Muscle of back (tissue), 11 donors: Measurements from ENCODE around the gene IQCF6. TPM values are rescaled to one million over a fixed set of nuclear protein-coding genes. Genes with fewer than 3 reads are reported as not detected.
"Not testable (repeated sequence)": the region's sequence is repeated elsewhere in the genome, so short reads cannot be mapped to it uniquely, and the experiment has no call there.

Experiments
- DNase-seq, 3 donors: peaks; one replicate each; pipeline versions ENCODE4 v3.0.0 to v3.0.0-alpha.2; 2013
- polyA plus RNA-seq, 10 donors: library from polyadenylated mRNA; unstranded; fragments of 120-200 nt; gene quantifications; one replicate each; pipeline ENCODE4 v1.2.1, GENCODE V29; 2013; ENCODE audit not compliant: insufficient read length in 10 of 10

Gene IQCF6
- polyA plus RNA-seq, 10 donors = not detected

DNA sequence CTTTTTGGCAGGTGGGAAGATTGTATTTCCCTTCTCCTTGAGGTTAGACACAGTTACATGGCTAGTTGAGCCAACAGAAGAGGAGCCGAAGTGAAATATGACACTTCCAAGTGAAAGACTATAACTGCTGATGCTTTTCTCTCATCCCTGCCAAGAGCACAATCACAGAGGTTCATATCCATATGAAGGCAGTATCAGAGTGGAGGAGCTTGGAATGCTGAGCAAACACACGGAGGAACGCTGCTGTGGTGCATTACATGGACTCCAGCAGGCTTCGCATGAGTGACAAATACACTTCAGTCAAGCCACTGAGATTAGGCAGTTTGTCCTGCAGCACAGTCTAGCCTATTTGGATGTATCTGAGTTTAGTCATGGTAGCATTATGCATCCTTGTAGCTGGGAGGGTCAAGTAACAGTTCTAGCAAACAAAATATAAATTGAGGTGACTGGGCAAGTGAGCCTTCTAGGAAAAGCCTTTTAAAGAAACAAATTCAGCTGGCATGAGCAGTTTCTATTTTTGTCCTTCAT is 5.4 kb downstream of the IQCF6 start:
- no peak for DNase-seq

DNA sequence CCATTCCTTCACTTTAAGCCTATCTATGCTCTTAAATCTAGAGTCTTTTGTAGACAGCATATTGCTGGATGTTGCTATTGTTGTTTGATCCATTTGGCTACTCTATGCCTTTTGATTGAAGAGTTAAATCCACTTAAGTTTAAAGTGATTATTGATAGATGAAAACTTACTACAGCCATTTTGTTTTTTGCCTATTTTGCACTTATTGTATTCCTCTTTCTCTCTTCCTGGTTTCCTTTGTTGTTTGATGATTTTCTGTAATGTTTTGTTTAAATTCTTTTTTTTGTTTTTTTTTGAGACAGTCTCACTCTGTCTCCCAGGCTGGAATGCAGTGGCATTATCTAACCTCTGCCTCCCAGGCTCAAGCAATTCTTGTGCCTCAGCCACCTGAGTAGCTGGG is 19.8 kb downstream of the IQCF6 start:
- DNase-seq = no peak

DNA sequence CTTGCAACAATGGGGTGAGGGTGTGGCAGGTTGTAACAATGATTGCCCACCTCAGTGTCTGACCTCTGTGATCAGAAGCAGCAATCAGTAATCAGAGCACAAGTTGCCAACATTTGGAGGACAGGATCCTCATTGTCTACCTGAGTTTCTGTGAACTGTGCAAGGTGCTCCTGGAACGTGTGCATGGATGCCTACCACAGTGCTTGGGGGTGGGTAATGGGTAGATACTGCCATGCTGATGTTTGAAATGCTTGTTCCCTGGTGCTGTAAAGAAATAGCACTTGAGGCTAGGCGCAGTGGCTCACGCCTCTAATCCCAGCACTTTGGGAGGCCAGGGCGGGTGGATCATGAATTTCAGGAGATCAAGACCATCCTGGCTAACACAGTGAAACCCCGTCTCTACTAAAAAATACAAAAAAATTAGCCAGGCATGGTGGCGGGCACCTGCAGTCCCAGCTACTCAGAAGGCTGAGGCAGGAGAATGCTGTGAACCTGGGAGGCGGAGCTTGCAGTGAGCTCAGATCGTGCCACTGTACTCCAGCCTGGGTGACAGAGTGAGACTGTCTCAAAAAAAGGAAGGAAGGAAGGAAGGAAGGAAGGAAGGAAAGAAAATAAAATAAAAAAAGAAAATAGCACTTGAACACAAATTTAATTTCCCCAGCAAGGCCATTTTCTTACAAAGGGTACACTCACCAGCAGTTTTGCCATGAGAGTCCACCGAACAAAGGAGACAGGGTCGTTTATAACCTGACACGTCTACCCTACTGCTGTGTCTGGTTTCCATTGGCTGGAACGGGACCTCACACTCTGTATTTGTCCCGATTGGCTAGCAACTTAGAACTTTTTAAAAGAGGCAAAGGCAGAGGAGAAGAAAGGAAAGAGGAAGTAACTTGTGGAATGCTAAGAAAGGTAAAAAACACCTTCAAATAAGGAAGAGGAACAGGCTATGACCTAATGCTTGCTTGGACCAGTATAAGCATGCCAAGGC is 25.0 kb downstream of the IQCF6 start:
- DNase-seq = not testable (repeated sequence)

DNA sequence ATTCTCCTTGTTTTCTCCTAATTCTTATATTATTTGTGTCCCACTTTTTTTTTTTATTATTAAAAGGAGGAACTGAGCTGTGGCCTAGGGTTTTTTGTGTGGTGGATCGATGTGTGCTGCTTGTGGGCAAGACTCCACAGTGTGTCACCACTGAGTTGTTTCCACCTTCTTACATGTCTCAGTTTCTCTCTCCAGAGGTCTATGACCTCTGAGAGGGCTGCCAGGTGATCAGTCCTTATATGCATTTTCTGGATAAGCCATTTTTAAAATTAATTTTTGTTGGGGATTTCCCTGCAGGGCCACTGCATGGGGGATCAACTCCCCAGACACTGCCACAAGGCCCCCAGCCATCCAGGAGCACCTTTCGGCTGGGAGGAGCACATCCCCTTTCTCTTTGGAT is 27.8 kb downstream of the IQCF6 start:
- no peak for DNase-seq

DNA sequence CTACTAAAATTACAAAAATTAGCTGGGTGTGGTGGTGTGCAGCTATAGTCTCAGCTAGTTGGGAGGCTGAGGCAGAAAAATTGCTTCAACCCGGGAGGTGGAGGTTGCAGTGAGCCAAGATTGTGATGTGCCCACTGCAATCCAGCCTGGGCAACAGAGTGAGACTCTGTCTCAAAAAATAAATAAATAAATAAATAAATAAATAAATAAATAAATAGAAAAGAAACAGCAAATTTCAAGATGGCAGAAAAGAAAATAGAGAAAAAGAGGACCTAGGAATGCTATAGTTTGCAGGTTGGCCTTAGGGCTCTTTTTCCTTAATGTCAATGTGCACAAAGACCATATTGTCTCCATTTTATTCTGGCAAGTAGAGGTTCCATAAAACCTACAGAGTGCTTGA is 28.2 kb downstream of the IQCF6 start:
- no peak for DNase-seq

DNA sequence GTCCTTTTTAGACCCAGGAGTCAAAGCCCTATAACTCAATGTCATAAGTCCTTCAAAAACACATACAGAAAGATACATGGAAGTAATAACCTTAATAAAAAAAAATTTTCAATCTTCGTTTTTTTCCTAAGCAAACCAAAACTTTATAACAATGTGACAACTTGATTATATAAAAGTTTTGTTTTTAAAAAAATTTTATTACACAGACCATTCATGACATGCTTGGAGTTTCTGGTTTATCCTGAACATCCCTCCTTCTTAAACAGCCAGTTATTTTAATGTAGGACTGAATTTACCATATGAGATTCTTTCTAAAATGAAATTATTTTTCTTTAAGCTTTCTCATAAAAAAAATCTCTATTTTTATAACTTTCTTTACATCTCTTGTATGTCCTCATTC is 30.7 kb downstream of the IQCF6 start:
- DNase-seq = no peak

DNA sequence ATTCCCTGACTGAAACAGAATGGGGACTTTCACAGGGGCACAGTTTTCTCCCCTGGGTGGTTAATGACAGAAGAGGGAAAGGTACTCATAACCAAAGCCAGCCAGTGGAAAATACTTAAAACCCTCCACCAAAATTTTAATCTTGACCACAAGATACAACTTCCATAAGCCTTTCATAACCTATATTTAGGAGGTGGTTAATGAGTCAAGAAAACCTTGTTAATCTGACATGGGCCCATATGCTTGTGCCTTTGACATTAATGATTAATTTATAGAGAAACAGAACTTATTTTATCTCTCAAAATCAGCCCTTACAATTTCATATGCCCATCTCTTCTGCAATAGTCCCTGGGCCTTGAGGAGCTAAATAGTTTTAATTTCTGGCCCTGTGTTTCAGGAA is 31.2 kb downstream of the IQCF6 start:
- no peak for DNase-seq

DNA sequence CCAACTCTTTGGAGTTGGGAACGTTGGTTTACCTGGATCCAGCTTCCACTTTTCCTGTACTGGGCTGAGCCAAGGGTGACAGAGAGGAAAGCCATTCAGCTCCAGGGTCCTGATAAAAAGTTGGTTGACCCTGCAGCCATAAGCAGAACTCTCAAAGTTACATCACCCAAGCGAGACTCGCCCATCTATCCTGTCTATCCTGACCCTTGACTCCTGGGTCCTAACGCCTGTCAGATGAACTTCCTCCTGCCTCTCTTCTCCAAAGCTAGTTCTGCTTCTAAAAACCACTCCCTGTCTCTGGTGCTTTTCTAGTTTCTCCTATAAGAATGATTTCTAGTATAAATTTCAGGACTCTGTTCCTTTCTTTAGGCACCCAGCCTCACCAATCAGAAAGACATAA is 36.1 kb downstream of the IQCF6 start:
- not testable (repeated sequence) for DNase-seq

DNA sequence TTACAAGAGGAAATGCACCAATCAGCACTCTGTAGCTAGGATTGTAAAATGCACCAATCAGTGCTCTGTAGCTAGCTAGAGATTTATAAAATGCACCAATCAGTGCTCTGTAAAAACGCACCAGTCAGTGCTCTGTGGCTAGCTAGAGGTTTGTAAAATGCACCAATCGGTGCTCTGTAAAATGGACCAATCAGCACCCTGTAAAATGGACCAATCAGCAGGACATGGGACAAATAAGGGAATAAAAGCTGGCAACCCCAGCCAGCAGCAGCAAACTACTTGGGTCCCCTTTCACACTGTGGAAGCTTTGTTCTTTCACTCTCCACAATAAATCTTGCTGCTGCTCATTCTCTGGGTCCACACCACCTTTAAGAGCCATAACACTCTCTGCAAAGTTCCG is 36.7 kb downstream of the IQCF6 start:
- DNase-seq = not testable (repeated sequence)

DNA sequence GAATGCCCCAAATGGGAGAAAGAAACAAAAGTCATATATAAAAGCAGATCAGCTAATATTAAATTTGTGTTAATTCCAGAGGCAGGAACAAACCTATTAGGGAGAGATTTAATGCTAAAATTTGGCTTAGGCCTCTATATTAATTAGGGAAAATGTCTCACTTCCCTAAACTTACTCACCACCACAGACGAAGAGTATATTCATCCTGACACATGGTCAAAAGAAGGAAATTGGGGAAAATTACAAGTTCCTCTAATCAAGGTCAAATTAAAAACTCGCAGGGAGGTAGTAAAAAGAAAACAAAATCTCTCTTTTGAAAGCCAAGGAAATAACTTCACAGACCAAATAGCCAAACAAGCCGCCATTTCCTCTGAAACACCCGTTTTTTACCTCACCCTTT is 39.9 kb downstream of the IQCF6 start:
- DNase-seq = no peak

DNA sequence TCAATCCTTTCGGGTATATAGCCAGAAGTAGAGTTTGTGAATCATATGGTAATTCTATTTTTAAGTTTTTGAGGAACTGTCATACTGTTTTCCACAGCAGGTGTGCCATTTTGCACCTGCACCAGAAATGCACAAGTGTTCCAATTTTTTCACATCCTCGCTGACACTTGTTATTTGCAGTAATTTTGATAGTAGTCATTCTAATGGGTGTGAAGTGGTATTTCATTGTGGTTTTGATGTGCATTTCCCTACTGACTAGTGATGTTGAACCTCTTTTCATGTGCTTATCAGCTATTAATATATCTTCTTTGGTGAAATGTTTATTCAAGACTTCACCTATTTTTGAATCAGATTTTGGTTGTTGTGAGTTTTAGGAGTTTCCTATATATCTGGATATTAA is 43.1 kb downstream of the IQCF6 start:
- DNase-seq = no peak

DNA sequence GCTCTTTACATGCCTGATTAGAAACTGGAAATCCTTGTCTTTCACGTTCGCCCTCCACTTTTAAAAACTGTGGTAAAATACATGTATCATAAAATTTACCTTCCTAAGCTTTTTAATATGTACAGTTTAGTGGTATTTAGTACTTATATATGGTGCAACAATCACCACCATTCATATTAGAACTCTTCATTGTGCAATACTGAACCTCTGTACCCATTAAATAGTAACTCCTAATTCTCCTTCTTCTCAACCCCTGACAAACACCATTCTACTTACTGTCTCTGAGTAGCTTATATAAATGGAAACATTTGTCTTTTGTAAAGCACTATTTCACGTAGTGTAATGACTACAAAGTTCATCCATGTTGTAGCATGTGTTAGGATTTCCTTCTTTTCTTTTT is 44.0 kb downstream of the IQCF6 start:
- DNase-seq = no peak

DNA sequence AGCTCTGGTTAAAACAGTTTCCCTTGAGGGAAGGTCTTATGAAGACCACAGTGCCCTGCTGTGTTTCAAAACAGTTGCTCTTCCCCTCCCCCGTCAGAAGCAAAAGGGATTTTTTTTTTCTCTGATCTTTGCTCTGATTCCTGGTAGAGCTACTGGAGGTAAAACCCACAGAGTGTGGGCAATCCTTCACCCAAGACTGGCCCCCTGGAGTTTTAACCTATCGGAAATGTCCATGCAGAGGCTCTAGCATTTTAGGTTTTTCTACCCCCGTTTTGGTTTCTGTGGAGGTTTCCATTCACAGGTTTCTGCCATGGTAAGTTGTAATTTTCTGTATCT is 44.5 kb downstream of the IQCF6 start:
- DNase-seq = no peak

DNA sequence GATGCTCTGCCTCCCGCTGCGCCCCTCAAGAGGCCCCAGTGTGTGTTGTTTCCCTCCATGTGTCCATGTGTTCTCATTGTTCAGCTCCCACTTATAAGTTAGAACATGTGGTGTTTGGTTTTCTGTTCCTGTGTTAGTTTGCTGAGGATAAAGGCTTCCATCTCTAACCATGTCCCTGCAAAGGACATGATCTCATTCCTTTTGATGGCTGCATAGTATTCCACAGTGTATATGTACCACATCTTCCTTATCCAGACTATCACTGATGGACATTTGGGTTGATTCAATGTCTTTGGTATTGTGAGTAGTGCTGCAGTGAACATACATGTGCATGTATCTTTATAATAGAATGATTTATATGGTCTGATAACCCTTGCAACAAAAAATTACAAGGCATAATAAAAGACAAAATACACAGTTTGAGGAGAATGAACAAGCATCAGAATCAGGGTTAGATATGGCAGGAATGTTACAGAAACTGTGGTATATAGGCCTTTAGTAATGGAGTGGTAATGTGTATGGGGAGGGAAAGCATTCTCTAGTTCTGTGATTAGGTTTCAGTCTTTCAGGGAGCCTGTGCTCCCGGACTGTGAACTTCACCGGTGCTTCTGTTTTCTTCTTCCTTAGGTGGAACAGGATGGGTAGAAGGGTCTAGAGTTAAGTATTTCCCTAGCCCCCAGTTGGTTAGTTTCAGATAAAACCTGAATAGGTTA is 45.0 kb downstream of the IQCF6 start:
- DNase-seq = no peak

DNA sequence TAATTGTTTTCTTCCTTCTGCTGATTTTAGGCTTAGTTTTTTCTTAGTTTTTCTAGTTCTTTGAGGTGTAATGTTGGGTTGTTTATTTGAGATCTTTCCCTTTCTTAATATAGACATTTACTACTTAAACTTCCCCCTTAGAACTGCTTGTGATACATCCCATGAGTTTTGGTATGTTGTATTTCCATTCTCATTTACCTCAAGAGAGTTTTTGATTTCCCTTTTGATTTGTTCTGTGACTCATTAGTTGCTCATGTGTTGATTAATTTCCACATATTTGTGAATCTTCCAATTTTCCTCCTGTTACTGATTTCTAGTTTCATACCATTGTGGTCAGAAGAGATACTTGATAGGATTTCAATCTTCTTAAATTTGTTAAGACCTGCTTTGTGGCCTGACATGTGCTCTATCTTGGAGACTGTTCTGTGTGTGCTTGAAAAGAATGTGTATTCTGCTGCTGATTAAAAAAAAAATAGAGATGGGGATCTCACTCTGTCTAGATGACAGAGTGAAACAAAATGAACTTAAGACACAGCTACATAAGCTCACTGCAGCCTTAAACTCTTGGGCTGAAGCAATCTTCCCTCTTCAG is 49.9 kb downstream of the IQCF6 start:
- DNase-seq = no peak

Other genes with a start within 250 kb of the IQCF6 start
- 10 to 100 TPM in 5 of 10 donors, 1 to 10 TPM in 5; 7.1 to 11.6 (median 9.9) TPM for gene RAD54L2, start 240.5 kb downstream of the IQCF6 start, polyA plus RNA-seq
- 10 to 100 TPM; 17.2 to 25.2 (median 20.6) TPM for gene TEX264, start 108.0 kb downstream of the IQCF6 start, polyA plus RNA-seq
- gene GRM2, start 72.2 kb downstream of the IQCF6 start, polyA plus RNA-seq = under 1 TPM; 0.25 to 0.98 (median 0.52) TPM
- not detected for gene IQCF2, start 82.4 kb upstream of the IQCF6 start, polyA plus RNA-seq
- gene IQCF5, start 96.4 kb upstream of the IQCF6 start, polyA plus RNA-seq = not detected
- gene IQCF1, start 124.1 kb upstream of the IQCF6 start, polyA plus RNA-seq = not detected
- 10 to 100 TPM; 12.2 to 16.8 (median 14.0) TPM for gene RRP9, start 162.7 kb upstream of the IQCF6 start, polyA plus RNA-seq
- 1 to 10 TPM; 3.8 to 7.8 (median 5.6) TPM for gene PARP3, start 163.1 kb upstream of the IQCF6 start, polyA plus RNA-seq
- gene GPR62, start 176.1 kb upstream of the IQCF6 start, polyA plus RNA-seq = under 1 TPM; 0.20 to 0.52 (median 0.35) TPM
- 10 to 100 TPM; 50.8 to 73.1 (median 64.1) TPM for gene PCBP4, start 188.2 kb upstream of the IQCF6 start, polyA plus RNA-seq
- 10 to 100 TPM; 19.2 to 25.2 (median 21.3) TPM for gene ABHD14B, start 194.8 kb upstream of the IQCF6 start, polyA plus RNA-seq
- gene ABHD14A, start 195.8 kb upstream of the IQCF6 start, polyA plus RNA-seq = 10 to 100 TPM; 10.3 to 18.5 (median 12.1) TPM
- 10 to 100 TPM in 9 of 10 donors, 1 to 10 TPM in 1; 8.9 to 15.1 (median 13.2) TPM for gene ACY1, start 204.3 kb upstream of the IQCF6 start, polyA plus RNA-seq
- 1,000 to 10,000 TPM; 2,242 to 3,145 (median 2,773) TPM for gene RPL29, start 216.7 kb upstream of the IQCF6 start, polyA plus RNA-seq